OCI-LY7 (cell line): Measurements from ENCODE around the gene MPHOSPH6.

ENCODE experiments used
- EZH2phosphoT487 ChIP-seq: fragments of 200-600 bp; sonication (generic); IDR thresholded peaks from 2 replicates; pipeline ENCODE4 v1.6.1; 2018; ENCODE audit warnings: low read depth, borderline replicate concordance, mild to moderate bottlenecking, mixed run types, antibody characterized with exemption, low read length, moderate library complexity, mixed read lengths
- TF ChIP-seq, protein P1 (sequence below): fragments of 200-600 bp; sonication (generic); conservative IDR thresholded peaks from 2 replicates; pipeline ENCODE4 v1.5.1; 2014; ENCODE audit warnings: mild to moderate bottlenecking, antibody characterized with exemption, low read length, moderate library complexity, mixed read lengths

DNA sequence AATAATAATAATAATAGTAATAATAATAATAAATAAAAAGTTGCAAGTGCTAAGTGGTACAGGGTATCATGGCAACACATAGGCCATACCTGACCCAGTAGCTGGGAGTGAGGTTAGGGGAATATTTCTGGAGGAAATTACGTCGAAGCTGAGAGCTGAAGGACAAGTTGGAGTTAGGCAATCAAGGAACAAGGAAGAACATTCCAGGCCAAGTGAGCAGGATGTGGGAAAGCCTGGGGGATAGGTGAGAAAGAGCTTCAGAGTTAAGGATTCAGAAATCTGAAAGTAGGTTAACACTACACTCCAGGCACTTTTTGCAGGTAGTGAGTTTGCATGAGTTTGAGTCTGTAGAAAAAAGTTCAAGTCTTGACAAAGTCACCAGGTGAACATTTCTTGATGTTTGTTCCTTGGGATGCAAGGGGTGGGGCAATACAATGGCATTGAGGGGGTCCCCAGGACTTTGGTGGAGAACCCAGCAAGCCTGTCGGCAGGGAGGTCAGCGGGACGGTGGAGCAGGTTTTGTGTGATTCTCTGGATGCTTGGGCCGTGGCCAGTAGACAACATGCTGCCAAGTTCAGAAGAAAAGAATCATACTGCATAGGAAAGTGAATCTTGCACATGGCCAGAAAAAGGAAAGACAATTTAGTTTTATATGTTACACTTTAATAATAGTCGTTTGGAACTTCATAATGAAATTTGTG, 27.7 kb upstream of the MPHOSPH6 start:
- TF ChIP-seq EZH2phosphoT487 = no peak
- TF ChIP-seq, protein P1, sequence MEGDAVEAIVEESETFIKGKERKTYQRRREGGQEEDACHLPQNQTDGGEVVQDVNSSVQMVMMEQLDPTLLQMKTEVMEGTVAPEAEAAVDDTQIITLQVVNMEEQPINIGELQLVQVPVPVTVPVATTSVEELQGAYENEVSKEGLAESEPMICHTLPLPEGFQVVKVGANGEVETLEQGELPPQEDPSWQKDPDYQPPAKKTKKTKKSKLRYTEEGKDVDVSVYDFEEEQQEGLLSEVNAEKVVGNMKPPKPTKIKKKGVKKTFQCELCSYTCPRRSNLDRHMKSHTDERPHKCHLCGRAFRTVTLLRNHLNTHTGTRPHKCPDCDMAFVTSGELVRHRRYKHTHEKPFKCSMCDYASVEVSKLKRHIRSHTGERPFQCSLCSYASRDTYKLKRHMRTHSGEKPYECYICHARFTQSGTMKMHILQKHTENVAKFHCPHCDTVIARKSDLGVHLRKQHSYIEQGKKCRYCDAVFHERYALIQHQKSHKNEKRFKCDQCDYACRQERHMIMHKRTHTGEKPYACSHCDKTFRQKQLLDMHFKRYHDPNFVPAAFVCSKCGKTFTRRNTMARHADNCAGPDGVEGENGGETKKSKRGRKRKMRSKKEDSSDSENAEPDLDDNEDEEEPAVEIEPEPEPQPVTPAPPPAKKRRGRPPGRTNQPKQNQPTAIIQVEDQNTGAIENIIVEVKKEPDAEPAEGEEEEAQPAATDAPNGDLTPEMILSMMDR = no peak
